ENCODE results near the gene TOR3A. TPM values are rescaled to one million over a fixed set of nuclear protein-coding genes. Genes with fewer than 3 reads are reported as not detected.

The TOR3A gene
- total and polyA plus RNA-seq, 2 donors (not counting 1 experiment from before 2014, with no cell fraction given) = 49.9 to 65.6 TPM

- no peak overlapping the region for H3K27ac Mint-ChIP-seq
- Histone ChIP-seq H3K36me3 (replicated peaks in 1 of 2; ENCODE audit: control extremely low read depth in 1 of 2, control insufficient read depth in 1 of 2, extremely low read depth in 1 of 2, insufficient read depth in 2 of 2, low read length in 1 of 2) (peaks cover 4 to 24% of the 10 kb centered on the region in 2 experiments), H3K4me3 (ENCODE audit: control extremely low read depth in 1 of 5, extremely low read depth in 1 of 5, insufficient read depth in 1 of 5, low read depth in 2 of 5, low read length in 4 of 5) (no peak overlapping the region), H3K9ac (ENCODE audit: low read length) (no peak overlapping the region), H2AFZ (ENCODE audit: insufficient read depth, low read depth, low read length, poor library complexity, severe bottlenecking) (no peak overlapping the region), H3K79me2 (ENCODE audit: control insufficient read depth, insufficient read depth, low read length) (no peaks in the 10 kb centered on the region), H3K4me2 (replicated peaks; ENCODE audit: low read depth, low read length, poor library complexity, severe bottlenecking) (no peak overlapping the region), H4K20me1 (ENCODE audit: control insufficient read depth, insufficient read depth, low read length, poor library complexity, severe bottlenecking) (no peaks in the 10 kb centered on the region), H3K9me3 (ENCODE audit: control extremely low read depth in 1 of 3, control insufficient read depth in 2 of 3, insufficient read depth in 1 of 3, low read length in 2 of 3) (no peaks in the 10 kb centered on the region), H3K4me1 (ENCODE audit: control insufficient read depth in 2 of 2, insufficient read depth in 2 of 2, low read length in 2 of 2) (no peaks in the 10 kb centered on the region), H3K27me3 (replicated peaks in 1 of 4; ENCODE audit: control extremely low read depth in 1 of 4, control insufficient read depth in 3 of 4, insufficient read depth in 4 of 4, low read length in 3 of 4) (no peaks in the 10 kb centered on the region), H3K27ac (ENCODE audit: low read length in 2 of 2) (no peak overlapping the region)
- no peak for ATAC-seq (ENCODE audit: low read depth)
- DNase-seq = no peak
- H3K4me1 Mint-ChIP-seq = no peaks in the 10 kb centered on the region
- intact Hi-C loops (cut with micrococcal nuclease) = no loop called here
- H3K4me3 Mint-ChIP-seq = no peak overlapping the region
- CTCF ChIA-PET = no interaction called here
- 100% methylated on average over 2 of the region's 4 CpGs for WGBS (ENCODE audit: insufficient coverage)
- no peaks in the 10 kb centered on the region for H3K27me3 Mint-ChIP-seq
- POLR2A ChIA-PET = no interaction called here
- no peak for TF ChIP-seq CTCF (IDR thresholded peaks at IDR 0.05)
- no peak for TF ChIP-seq EZH2 (IDR thresholded peaks at IDR 0.05; ENCODE audit: borderline replicate concordance, insufficient read depth, low read depth, low read length, poor library complexity, severe bottlenecking)
- no peaks in the 10 kb centered on the region for H3K9me3 Mint-ChIP-seq (ENCODE audit: insufficient read depth)
These were observed 18.0 kb downstream of the TOR3A start for GRCh38 chr1:179099891-179100290.

GRCh38 chr1:179101566-179101965, 19.7 kb downstream of the TOR3A start:
- no peak for ATAC-seq (ENCODE audit: low read depth)
- Mint-ChIP-seq H3K27ac (no peak overlapping the region), H3K9me3 (ENCODE audit: insufficient read depth) (no peaks in the 10 kb centered on the region), H3K27me3 (no peaks in the 10 kb centered on the region), H3K4me1 (no peaks in the 10 kb centered on the region), H3K4me3 (no peak overlapping the region)
- Histone ChIP-seq H3K36me3 (replicated peaks in 1 of 2; ENCODE audit: control extremely low read depth in 1 of 2, control insufficient read depth in 1 of 2, extremely low read depth in 1 of 2, insufficient read depth in 2 of 2, low read length in 1 of 2) (peaks cover 0 to 10% of the 10 kb centered on the region in 2 experiments), H3K4me2 (replicated peaks; ENCODE audit: low read depth, low read length, poor library complexity, severe bottlenecking) (no peak overlapping the region), H4K20me1 (ENCODE audit: control insufficient read depth, insufficient read depth, low read length, poor library complexity, severe bottlenecking) (no peaks in the 10 kb centered on the region), H2AFZ (ENCODE audit: insufficient read depth, low read depth, low read length, poor library complexity, severe bottlenecking) (no peak overlapping the region), H3K4me1 (ENCODE audit: control insufficient read depth in 2 of 2, insufficient read depth in 2 of 2, low read length in 2 of 2) (no peaks in the 10 kb centered on the region), H3K79me2 (ENCODE audit: control insufficient read depth, insufficient read depth, low read length) (no peaks in the 10 kb centered on the region), H3K9ac (ENCODE audit: low read length) (no peak overlapping the region), H3K27me3 (replicated peaks in 1 of 4; ENCODE audit: control extremely low read depth in 1 of 4, control insufficient read depth in 3 of 4, insufficient read depth in 4 of 4, low read length in 3 of 4) (no peaks in the 10 kb centered on the region), H3K27ac (ENCODE audit: low read length in 2 of 2) (no peak overlapping the region), H3K4me3 (ENCODE audit: control extremely low read depth in 1 of 5, extremely low read depth in 1 of 5, insufficient read depth in 1 of 5, low read depth in 2 of 5, low read length in 4 of 5) (no peak overlapping the region), H3K9me3 (ENCODE audit: control extremely low read depth in 1 of 3, control insufficient read depth in 2 of 3, insufficient read depth in 1 of 3, low read length in 2 of 3) (no peaks in the 10 kb centered on the region)
- DNase-seq = no peak
- intact Hi-C loops (cut with micrococcal nuclease) = no loop called here
- ChIA-PET CTCF (interaction anchor here (0.6 to 1.4 kb wide), 3 partner anchors 20 to 66 kb away, joined by 3 to 6 read pairs (median 3); no protein-coding TSS in a partner anchor), POLR2A (no interaction called here)
- TF ChIP-seq CTCF (IDR thresholded peaks at IDR 0.05) = no peak
- no peak for TF ChIP-seq EZH2 (IDR thresholded peaks at IDR 0.05; ENCODE audit: borderline replicate concordance, insufficient read depth, low read depth, low read length, poor library complexity, severe bottlenecking)
- WGBS (ENCODE audit: insufficient coverage) = no CpG with 5 or more reads among the region's 4 CpGs

Measured in B cell (primary cell).